Measurements from ENCODE around the gene POLR1C.

Gene POLR1C

DNA sequence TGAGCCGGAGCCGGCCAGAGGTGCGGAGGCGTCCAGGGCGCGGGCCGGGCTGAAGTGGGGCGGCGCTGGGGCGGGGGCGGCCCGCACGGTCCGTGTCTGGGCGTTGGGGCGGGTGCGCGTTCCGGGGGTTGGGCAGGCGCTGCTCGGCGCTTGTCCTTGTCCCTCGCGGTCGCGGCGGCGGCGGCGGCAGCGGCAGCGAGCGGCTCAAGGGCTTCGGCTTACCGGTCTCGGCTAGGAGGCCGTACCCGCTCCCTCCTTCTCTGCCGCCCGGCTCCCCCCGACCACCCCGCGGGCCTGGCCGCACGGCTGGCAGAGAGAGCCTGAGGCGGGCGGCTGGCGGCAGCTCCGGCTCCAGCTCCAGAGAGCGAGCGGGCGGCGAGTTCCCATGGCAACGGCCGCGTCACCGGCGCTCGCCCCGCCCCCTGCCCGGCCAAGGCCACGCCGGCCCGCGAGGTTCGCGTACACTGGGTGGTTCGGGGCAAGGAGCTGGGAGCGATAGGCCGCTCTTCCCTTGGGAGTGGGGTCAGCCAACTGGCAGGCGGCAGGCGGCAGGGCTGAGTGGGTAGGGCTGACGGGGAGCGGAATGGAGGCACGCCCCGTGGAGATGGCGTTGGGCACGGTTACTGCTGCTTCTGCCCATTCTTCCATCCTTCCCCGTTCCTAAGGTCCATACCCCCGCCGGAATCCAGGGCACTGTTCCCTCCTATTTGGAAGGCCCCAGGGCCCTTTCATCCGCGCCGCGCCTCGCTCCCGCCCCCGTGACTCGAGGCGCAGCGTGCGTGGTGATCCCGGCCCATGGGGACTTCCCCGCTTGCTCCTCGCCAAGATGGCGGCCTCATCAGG lies 6.7 kb upstream of the POLR1C start, which contains the start of gene LRRC73:
TSS of gene LRRC73 (minus strand) at position 363 of the 843 bp plus-strand sequence. CDS start 561 bp downstream, outside the sequence.
- Histone ChIP-seq H4K20me1 (peaks cover 38 to 99% (median 80%) of the 10 kb centered on the region in 11 experiments; a peak in 20 of 22 replicates), H3K4me3 (peak within 1 kb of the TSS; percentile 60 to 80 (median 68)), H3K36me3 (peaks cover 52 to 59% (median 55%) of the 10 kb centered on the region in 11 experiments), H3K4me2 (peak within 1 kb of the TSS; percentile 88 to 99 (median 97)), H3K9ac (peak within 1 kb of the TSS; percentile 60 to 79 (median 72); a peak in 21 of 22 replicates), H3K9me3 (replicated peaks in 1 of 11) (no peaks in the 10 kb centered on the region), H3K27ac (no peak within 1 kb of the TSS; a peak in 2 of 22 replicates), H3K4me1 (peaks cover 56 to 79% (median 69%) of the 10 kb centered on the region in 10 experiments), H3K27me3 (peaks cover 32 to 39% (median 36%) of the 10 kb centered on the region in 11 experiments)
- TF ChIP-seq Cebpa-rat (IDR thresholded peaks at IDR 0.05) = no peak

DNA sequence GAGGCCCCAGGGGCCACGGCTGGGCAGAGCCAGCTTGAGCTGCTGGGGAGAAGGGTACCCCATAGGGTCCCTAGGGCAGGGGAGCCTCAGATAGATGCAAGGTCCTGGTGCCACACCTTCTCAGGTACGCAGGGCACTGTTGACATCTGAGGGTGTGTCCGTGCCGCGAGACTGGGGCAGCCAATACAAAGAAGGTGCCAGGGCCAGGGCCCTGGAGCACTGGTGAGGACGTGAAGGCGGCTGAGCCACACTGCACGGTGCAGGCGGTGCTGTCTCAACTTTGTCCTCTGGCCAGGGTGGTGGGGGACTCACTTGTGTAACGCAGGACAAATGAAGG lies 6.1 kb upstream of the POLR1C start:
- H3K4me2 ChIP-seq = peak overlapping the region; percentile 88 to 99 (median 97)
- peaks cover 38 to 98% (median 80%) of the 10 kb centered on the region in 11 experiments; a peak in 20 of 22 replicates for H4K20me1 ChIP-seq
- H3K27me3 ChIP-seq = peaks cover 32 to 39% (median 36%) of the 10 kb centered on the region in 11 experiments
- no peak for TF ChIP-seq Cebpa-rat (IDR thresholded peaks at IDR 0.05)
- H3K27ac ChIP-seq = no peak overlapping the region
- H3K9ac ChIP-seq = peak overlapping the region in 8 of 11 experiments; percentile 67 to 79 (median 73); a peak in 13 of 22 replicates
- H3K4me1 ChIP-seq = peaks cover 62 to 84% (median 74%) of the 10 kb centered on the region in 10 experiments
- no peaks in the 10 kb centered on the region for H3K9me3 ChIP-seq (replicated peaks in 1 of 11)
- peak overlapping the region; percentile 60 to 80 (median 68); a peak in 15 of 20 replicates for H3K4me3 ChIP-seq
- H3K36me3 ChIP-seq = peaks cover 52 to 59% (median 55%) of the 10 kb centered on the region in 11 experiments

DNA sequence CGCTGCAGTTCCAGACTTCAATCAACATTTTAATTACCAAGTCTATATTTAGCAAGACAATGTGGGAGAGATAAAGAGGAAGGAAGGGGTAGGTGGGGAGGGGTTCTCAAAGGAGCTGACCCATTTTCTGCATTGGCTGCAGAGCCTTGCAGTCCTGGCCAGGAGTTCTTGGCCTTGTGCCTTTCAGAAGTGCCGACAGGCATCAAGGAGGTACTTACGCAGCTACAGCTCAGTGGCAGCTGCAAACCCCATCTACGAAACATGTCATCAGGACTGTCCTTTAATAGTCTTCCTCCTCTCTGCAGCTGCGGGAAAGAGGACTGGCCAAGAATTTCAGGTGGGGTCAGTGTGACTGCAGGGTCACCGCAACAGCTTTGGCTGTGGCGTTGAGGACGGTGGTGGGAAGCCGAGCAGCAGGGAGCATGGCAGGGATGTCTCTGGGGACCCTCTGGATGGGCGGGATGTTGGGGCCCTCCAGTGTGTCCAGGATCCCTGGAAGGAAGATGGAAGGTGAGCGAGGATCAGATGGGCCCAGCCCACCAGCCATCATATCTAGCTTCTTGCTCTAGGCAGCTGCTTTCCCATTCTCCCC lies 5.0 kb upstream of the POLR1C start:
- Histone ChIP-seq H3K9me3 (replicated peaks in 1 of 11) (no peaks in the 10 kb centered on the region), H3K27me3 (peaks cover 32 to 39% (median 36%) of the 10 kb centered on the region in 11 experiments), H3K4me2 (peak overlapping the region; percentile 28 to 97 (median 75); a peak in 21 of 22 replicates), H3K27ac (no peak overlapping the region), H3K4me3 (0 out of 20 replicates have a peak overlapping the region, but pooled peaks of 1 of the 10 experiments have one; percentile 21), H3K9ac (peak overlapping the region in 9 of 11 experiments; percentile 1 to 55 (median 38); a peak in 12 of 22 replicates), H3K36me3 (peaks cover 48 to 54% (median 52%) of the 10 kb centered on the region in 11 experiments), H3K4me1 (peaks cover 62 to 77% (median 72%) of the 10 kb centered on the region in 10 experiments), H4K20me1 (peaks cover 38 to 91% (median 82%) of the 10 kb centered on the region in 11 experiments; a peak in 20 of 22 replicates)
- TF ChIP-seq Cebpa-rat (IDR thresholded peaks at IDR 0.05) = no peak

DNA sequence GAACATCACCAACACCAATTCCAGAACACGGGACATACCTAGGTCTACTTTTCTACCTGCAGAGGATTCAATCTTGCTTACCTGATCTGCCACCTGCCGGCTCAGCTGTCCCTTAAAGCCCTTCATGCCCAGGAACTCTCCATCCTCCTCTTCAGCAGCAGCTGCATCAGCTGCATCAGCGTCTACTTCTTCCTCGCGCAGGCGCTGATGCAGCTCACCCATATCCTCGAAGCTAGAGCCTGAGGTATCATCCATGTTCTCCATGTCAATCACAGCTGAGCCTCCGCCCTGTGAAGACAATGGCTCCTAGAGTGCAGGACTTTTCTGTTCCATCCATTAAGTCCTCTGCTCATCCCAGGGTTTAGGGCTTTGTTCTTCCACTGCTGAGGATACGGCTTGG lies 1.1 kb upstream of the POLR1C start:
- H3K36me3 ChIP-seq = peaks cover 67 to 76% (median 70%) of the 10 kb centered on the region in 11 experiments
- no peaks in the 10 kb centered on the region for H3K9me3 ChIP-seq (replicated peaks in 1 of 11)
- H3K27me3 ChIP-seq = peaks cover 0 to under 1% (median 0%) of the 10 kb centered on the region in 11 experiments; a peak in 2 of 22 replicates
- H3K4me1 ChIP-seq = peaks cover 56 to 69% (median 64%) of the 10 kb centered on the region in 10 experiments
- H4K20me1 ChIP-seq = peaks cover 30 to 87% (median 79%) of the 10 kb centered on the region in 11 experiments; a peak in 20 of 22 replicates
- peak overlapping the region; percentile 88 to 99 (median 95) for H3K9ac ChIP-seq
- peak overlapping the region; percentile 89 to 99 (median 96) for H3K4me2 ChIP-seq
- H3K27ac ChIP-seq = peak overlapping the region; percentile 77 to 97 (median 91); a peak in 21 of 22 replicates
- peak overlapping the region; percentile 84 to 99 (median 96) for H3K4me3 ChIP-seq
- no peak for TF ChIP-seq Cebpa-rat (IDR thresholded peaks at IDR 0.05)

DNA sequence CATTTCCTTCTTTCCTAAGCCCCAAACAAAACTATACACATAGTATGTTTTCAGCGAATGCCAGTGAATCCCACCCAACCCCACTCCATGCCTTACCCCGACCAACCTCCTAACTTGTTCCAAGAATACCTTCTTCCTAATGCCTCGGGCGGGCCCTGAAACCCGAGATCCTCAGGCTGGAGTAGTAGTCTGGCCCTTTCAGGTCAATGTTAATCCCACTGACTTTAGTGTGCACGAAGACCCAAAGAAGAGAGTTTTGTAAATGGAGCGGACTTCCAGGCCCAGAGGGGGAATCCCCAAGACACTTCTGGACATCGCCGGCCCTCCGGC lies 557 bp upstream of the POLR1C start:
- Histone ChIP-seq H3K4me3 (peak overlapping the region; percentile 84 to 99 (median 96)), H4K20me1 (peaks cover 25 to 87% (median 75%) of the 10 kb centered on the region in 11 experiments; a peak in 20 of 22 replicates), H3K36me3 (peaks cover 67 to 76% (median 72%) of the 10 kb centered on the region in 11 experiments), H3K27me3 (no peaks in the 10 kb centered on the region), H3K4me1 (peaks cover 52 to 64% (median 60%) of the 10 kb centered on the region in 10 experiments), H3K9ac (peak overlapping the region; percentile 88 to 99 (median 95)), H3K4me2 (peak overlapping the region; percentile 89 to 99 (median 96)), H3K9me3 (replicated peaks in 1 of 11) (no peaks in the 10 kb centered on the region), H3K27ac (peak overlapping the region; percentile 77 to 97 (median 91))
- TF ChIP-seq Cebpa-rat (IDR thresholded peaks at IDR 0.05) = no peak

DNA sequence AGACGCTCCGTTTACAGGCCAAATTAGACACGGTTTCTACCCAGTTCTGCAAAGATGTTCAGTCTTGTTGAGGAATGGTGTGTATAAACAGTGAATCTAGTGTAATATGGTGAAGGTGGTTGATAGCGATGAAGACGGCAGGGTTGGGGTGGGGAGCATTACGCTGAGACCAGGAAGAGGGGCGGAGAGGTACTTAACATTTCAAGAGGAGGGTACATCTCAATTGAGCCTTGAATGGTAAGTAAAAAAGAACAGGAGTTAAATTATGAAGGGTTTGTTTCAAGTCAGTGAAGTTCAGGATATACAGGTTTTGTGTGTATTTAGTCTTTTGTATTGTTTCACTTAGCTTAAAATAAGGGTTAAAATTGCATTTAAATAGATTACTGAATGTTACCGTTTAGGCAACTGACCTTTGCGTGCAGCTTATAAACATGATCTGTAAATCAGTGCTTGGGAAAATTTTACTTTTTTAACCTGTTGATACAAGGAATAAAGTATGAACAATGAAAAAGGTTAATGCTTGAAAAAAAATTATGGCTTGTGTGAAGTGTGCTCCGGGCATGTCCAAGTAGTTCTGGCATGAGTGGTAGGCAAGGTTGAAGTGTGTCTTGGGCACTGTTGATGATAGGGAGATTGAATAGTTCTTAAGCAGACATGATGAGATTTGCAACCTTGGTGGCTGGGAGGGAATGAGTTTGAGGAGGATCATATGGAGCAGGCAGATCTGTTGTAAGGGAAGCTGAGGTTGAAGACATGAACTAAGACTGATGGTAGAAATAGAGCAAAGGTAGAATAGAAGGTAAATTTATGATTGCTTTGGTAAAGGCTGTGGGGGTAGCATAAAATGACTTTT lies 842 bp downstream of the POLR1C start:
- H3K9ac ChIP-seq = peak overlapping the region; percentile 88 to 99 (median 95)
- H3K4me1 ChIP-seq = peaks cover 38 to 50% (median 46%) of the 10 kb centered on the region in 10 experiments
- H4K20me1 ChIP-seq = peaks cover 11 to 87% (median 73%) of the 10 kb centered on the region in 11 experiments; a peak in 19 of 22 replicates
- H3K9me3 ChIP-seq (replicated peaks in 1 of 11) = no peaks in the 10 kb centered on the region
- TF ChIP-seq Cebpa-rat (IDR thresholded peaks at IDR 0.05) = no peak
- H3K4me3 ChIP-seq = peak overlapping the region; percentile 84 to 99 (median 96)
- H3K4me2 ChIP-seq = peak overlapping the region; percentile 84 to 97 (median 91)
- peak overlapping the region; percentile 63 to 97 (median 91); a peak in 21 of 22 replicates for H3K27ac ChIP-seq
- H3K27me3 ChIP-seq = no peaks in the 10 kb centered on the region
- peaks cover 67 to 76% (median 72%) of the 10 kb centered on the region in 11 experiments for H3K36me3 ChIP-seq

DNA sequence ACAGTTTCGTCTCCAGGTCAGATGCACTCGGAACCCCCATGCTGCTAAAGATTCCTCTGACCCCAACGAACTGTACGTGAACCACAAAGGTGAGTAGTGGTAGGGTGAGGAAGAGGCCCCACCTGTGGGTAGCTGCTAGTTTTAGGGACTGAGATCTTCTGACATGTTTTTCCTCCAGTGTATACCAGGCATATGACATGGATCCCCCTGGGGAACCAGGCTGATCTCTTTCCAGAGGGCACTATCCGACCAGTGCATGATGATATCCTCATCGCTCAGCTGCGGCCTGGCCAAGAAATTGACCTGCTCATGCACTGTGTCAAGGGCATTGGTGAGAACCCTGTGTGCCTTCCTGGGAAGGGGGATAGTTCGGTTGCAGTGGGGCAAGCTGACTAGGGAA lies 3.2 kb downstream of the POLR1C start:
- no peak for TF ChIP-seq Cebpa-rat (IDR thresholded peaks at IDR 0.05)
- no peaks in the 10 kb centered on the region for H3K27me3 ChIP-seq
- H3K9me3 ChIP-seq (replicated peaks in 1 of 11) = no peaks in the 10 kb centered on the region
- H3K27ac ChIP-seq = no peak overlapping the region
- no peak overlapping the region for H3K4me3 ChIP-seq
- peaks cover 0 to 86% (median 64%) of the 10 kb centered on the region in 11 experiments; a peak in 19 of 22 replicates for H4K20me1 ChIP-seq
- H3K36me3 ChIP-seq = peaks cover 68 to 77% (median 72%) of the 10 kb centered on the region in 11 experiments
- H3K4me2 ChIP-seq = no peak overlapping the region
- peaks cover 23 to 33% (median 26%) of the 10 kb centered on the region in 10 experiments for H3K4me1 ChIP-seq
- no peak overlapping the region for H3K9ac ChIP-seq

DNA sequence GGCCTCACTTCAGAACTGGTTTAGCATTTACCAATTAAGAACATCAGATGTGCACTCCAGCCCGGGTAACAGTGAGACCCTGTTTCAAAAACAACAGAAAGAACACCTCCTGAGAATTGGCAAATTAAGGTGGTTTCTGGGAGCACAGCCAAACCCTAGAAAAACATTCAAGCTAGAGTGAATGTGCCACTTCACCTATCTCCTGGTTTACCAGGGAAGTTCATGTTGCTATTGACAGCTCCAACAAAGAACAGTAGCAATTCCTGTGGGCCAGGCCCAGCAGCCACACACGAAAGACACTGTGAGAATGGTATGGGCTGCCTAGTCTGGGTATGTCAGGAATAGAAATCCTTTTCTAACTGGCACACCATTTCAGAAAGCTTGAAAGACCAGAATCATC lies 4.9 kb downstream of the POLR1C start:
- no peak overlapping the region for H3K4me3 ChIP-seq
- peaks cover 0 to 93% (median 68%) of the 10 kb centered on the region in 11 experiments; a peak in 17 of 22 replicates for H4K20me1 ChIP-seq
- H3K9me3 ChIP-seq (replicated peaks in 1 of 11) = no peaks in the 10 kb centered on the region
- H3K27ac ChIP-seq = no peak overlapping the region
- no peak overlapping the region; a peak in 1 of 22 replicates for H3K9ac ChIP-seq
- TF ChIP-seq Cebpa-rat (IDR thresholded peaks at IDR 0.05) = no peak
- H3K36me3 ChIP-seq = peaks cover 77 to 87% (median 82%) of the 10 kb centered on the region in 11 experiments
- no peaks in the 10 kb centered on the region for H3K27me3 ChIP-seq
- peaks cover 12 to 29% (median 15%) of the 10 kb centered on the region in 10 experiments for H3K4me1 ChIP-seq
- no peak overlapping the region for H3K4me2 ChIP-seq

Data from BLaER1 treated with 17β-estradiol and CSF1 and Interleukin-3, amounts not matched to agents 10 nM and 100 nM (cell line).